Measurements from ENCODE around the gene CYB5R2.

GRCh38 chr11:7677796-7678201 is 4.5 kb upstream of the CYB5R2 start:
- TF ChIP-seq CTCF (conservative IDR thresholded peaks at IDR 0.05; ENCODE audit: low read length) (no peak), EZH2phosphoT487 (IDR thresholded peaks at IDR 0.05; ENCODE audit: borderline replicate concordance, low read depth, low read length) (no peak)

All from OCI-LY7 (cell line).